Osteocyte (in vitro differentiated cells): Measurements from ENCODE around the gene KRT73. TPM values are rescaled to one million over a fixed set of nuclear protein-coding genes. Genes with fewer than 3 reads are reported as not detected.
A peak's percentile ranks its signal among the peaks of the same experiment; 100 is the strongest.

Experiments used
- DNase-seq: peaks from one replicate; pipeline ENCODE4 v3.0.0; 2021; ENCODE audit warnings: mixed read lengths; ENCODE audit not compliant: unreplicated experiment; ENCODE audit errors: extremely low spot score
- H3K27ac Mint-ChIP-seq: one replicate; pipeline ENCODE4 v1.8.0; 2021; ENCODE audit warnings: mild to moderate bottlenecking, mixed read lengths; ENCODE audit not compliant: unreplicated experiment
- H3K27me3 Mint-ChIP-seq: one replicate; pipeline ENCODE4 v1.8.0; 2021; ENCODE audit warnings: mixed read lengths; ENCODE audit not compliant: unreplicated experiment
- H3K36me3 Mint-ChIP-seq: one replicate; pipeline ENCODE4 v1.8.0; 2021; ENCODE audit warnings: mixed read lengths; ENCODE audit not compliant: unreplicated experiment
- H3K4me1 Mint-ChIP-seq: one replicate; pipeline ENCODE4 v1.8.0; 2021; ENCODE audit warnings: mixed read lengths; ENCODE audit not compliant: unreplicated experiment
- H3K4me3 Mint-ChIP-seq: one replicate; pipeline ENCODE4 v1.8.0; 2021; ENCODE audit warnings: mild to moderate bottlenecking, moderate library complexity, mixed read lengths; ENCODE audit not compliant: unreplicated experiment
- H3K9me3 Mint-ChIP-seq: one replicate; pipeline ENCODE4 v1.8.0; 2021; ENCODE audit warnings: mixed read lengths; ENCODE audit not compliant: unreplicated experiment
- CTCF ChIP-seq: fragments of 200-600 bp; sonication (generic); IDR thresholded peaks from 2 replicates; pipeline ENCODE4 v1.5.0; 2021; ENCODE audit warnings: antibody characterized with exemption, mild to moderate bottlenecking, moderate library complexity
- total RNA-seq: library from RNA; stranded (reverse); gene quantifications from 2 replicates; pipeline ENCODE4 v1.2.1, GENCODE V29; 2021

Gene KRT73
- total RNA-seq, 1 donor from 2014 or later = not detected

GRCh38 chr12:52655251-52655650 is 36.9 kb upstream of the KRT73 start:
- H3K4me1 Mint-ChIP-seq = no peaks in the 10 kb centered on the region
- H3K27ac Mint-ChIP-seq = no peak overlapping the region
- H3K4me3 Mint-ChIP-seq = no peak overlapping the region
- H3K27me3 Mint-ChIP-seq = peaks cover 64% of the 10 kb centered on the region
- no peak for DNase-seq
- TF ChIP-seq CTCF = no peak
- no peaks in the 10 kb centered on the region for H3K9me3 Mint-ChIP-seq
- no peaks in the 10 kb centered on the region for H3K36me3 Mint-ChIP-seq

- H3K4me1 Mint-ChIP-seq = no peaks in the 10 kb centered on the region
- no peaks in the 10 kb centered on the region for H3K9me3 Mint-ChIP-seq
- DNase-seq = no peak
- H3K27me3 Mint-ChIP-seq = peaks cover 49% of the 10 kb centered on the region
- H3K36me3 Mint-ChIP-seq = no peaks in the 10 kb centered on the region
- no peak within 1 kb of the TSS for H3K27ac Mint-ChIP-seq
- no peak for TF ChIP-seq CTCF
- H3K4me3 Mint-ChIP-seq = no peak within 1 kb of the TSS
Observed at GRCh38 chr12:52651726-52652261, 33.4 kb upstream of the KRT73 start, which contains the start of gene KRT2. Gene KRT2 (minus strand): TSS chr12:52652211. CDS start chr12:52652142, 69 bp downstream.

GRCh38 chr12:52650520-52651081 is 32.2 kb upstream of the KRT73 start:
- no peak for DNase-seq
- peaks cover 50% of the 10 kb centered on the region for H3K27me3 Mint-ChIP-seq
- no peaks in the 10 kb centered on the region for H3K4me1 Mint-ChIP-seq
- no peaks in the 10 kb centered on the region for H3K36me3 Mint-ChIP-seq
- TF ChIP-seq CTCF = no peak
- H3K27ac Mint-ChIP-seq = no peak overlapping the region
- H3K9me3 Mint-ChIP-seq = no peaks in the 10 kb centered on the region
- H3K4me3 Mint-ChIP-seq = no peak overlapping the region

GRCh38 chr12:52649066-52649465 is 30.7 kb upstream of the KRT73 start:
- TF ChIP-seq CTCF = no peak
- H3K9me3 Mint-ChIP-seq = no peaks in the 10 kb centered on the region
- peak; percentile 60 for DNase-seq
- H3K27ac Mint-ChIP-seq = no peak overlapping the region
- peaks cover 48% of the 10 kb centered on the region for H3K27me3 Mint-ChIP-seq
- H3K4me3 Mint-ChIP-seq = no peak overlapping the region
- no peaks in the 10 kb centered on the region for H3K4me1 Mint-ChIP-seq
- no peaks in the 10 kb centered on the region for H3K36me3 Mint-ChIP-seq

- Mint-ChIP-seq H3K27me3 (peaks cover 45% of the 10 kb centered on the region), H3K4me3 (no peak overlapping the region), H3K4me1 (no peaks in the 10 kb centered on the region), H3K9me3 (no peaks in the 10 kb centered on the region), H3K27ac (no peak overlapping the region), H3K36me3 (no peaks in the 10 kb centered on the region)
- no peak for TF ChIP-seq CTCF
- peak; percentile 56 for DNase-seq
Observed at GRCh38 chr12:52648012-52648550, 29.7 kb upstream of the KRT73 start.
